Mesenchymal stem cell (in vitro differentiated cells and primary cell): ENCODE measurements around the gene DARS1.

Experiments
- DNase-seq: peaks from one replicate; pipeline ENCODE4 v3.0.0-alpha.2; 2013
- H2AFZ ChIP-seq: one replicate; pipeline ENCODE4 v1.6.1; 2013; ENCODE audit warnings: low read depth, mild to moderate bottlenecking, control low read depth, inconsistent platforms, low read length, moderate library complexity
- H2AK5ac ChIP-seq: 2 replicates; pipeline ENCODE4 v1.6.1; 2013; ENCODE audit warnings: low read length, moderate library complexity, mild to moderate bottlenecking, inconsistent platforms; ENCODE audit not compliant: severe bottlenecking
- H2BK120ac ChIP-seq: one replicate; pipeline ENCODE4 v1.6.1; 2013; ENCODE audit warnings: low read depth, mild to moderate bottlenecking, inconsistent platforms, low read length, moderate library complexity
- H2BK12ac ChIP-seq, 2 experiments: one replicate each; pipeline ENCODE4 v1.6.1; 2013; ENCODE audit warnings: inconsistent platforms in 2 of 2, low read length in 2 of 2, mild to moderate bottlenecking in 2 of 2, moderate library complexity in 2 of 2, control low read depth in 1 of 2
- H2BK15ac ChIP-seq: one replicate; pipeline ENCODE4 v1.6.1; 2013; ENCODE audit warnings: mild to moderate bottlenecking, low read depth, inconsistent platforms; ENCODE audit not compliant: poor library complexity, severe bottlenecking
- H2BK5ac ChIP-seq: 2 replicates; pipeline ENCODE4 v1.6.1; 2013; ENCODE audit warnings: low read depth, mild to moderate bottlenecking, low read length, control low read depth, inconsistent platforms; ENCODE audit not compliant: poor library complexity, severe bottlenecking
- H3K14ac ChIP-seq, 2 experiments: one replicate each; pipeline ENCODE4 v1.6.1; 2013; ENCODE audit warnings: inconsistent platforms in 2 of 2, low read length in 2 of 2, control low read depth in 1 of 2, mild to moderate bottlenecking in 1 of 2, moderate library complexity in 1 of 2
- H3K18ac ChIP-seq, 2 experiments: one replicate each; pipeline ENCODE4 v1.6.1; 2013; ENCODE audit warnings: inconsistent platforms in 2 of 2, low read length in 2 of 2, control low read depth in 1 of 2, low read depth in 1 of 2, mild to moderate bottlenecking in 1 of 2
- H3K23ac ChIP-seq, 2 experiments: one replicate each; pipeline ENCODE4 v1.6.1; 2013; ENCODE audit warnings: inconsistent platforms in 2 of 2, low read length in 2 of 2, mild to moderate bottlenecking in 2 of 2, moderate library complexity in 2 of 2, control low read depth in 1 of 2
- H3K27ac ChIP-seq: 2 replicates; pipeline ENCODE4 v1.5.1; 2013; ENCODE audit warnings: mild to moderate bottlenecking, moderate library complexity, low read length, control low read depth, inconsistent platforms; ENCODE audit not compliant: poor library complexity, severe bottlenecking
- H3K27me3 ChIP-seq, 2 experiments: 2 replicates each; pipeline versions ENCODE4 v1.6.1 to v1.7.0; 2013; ENCODE audit warnings: low read length in 2 of 2, mild to moderate bottlenecking in 2 of 2, moderate library complexity in 2 of 2, control low read depth in 1 of 2, inconsistent platforms in 1 of 2; ENCODE audit not compliant: control insufficient read depth in 1 of 2, insufficient read depth in 1 of 2
- H3K36me3 ChIP-seq, 2 experiments: 2 replicates each; pipeline versions ENCODE4 v1.6.1 to v1.7.0; 2013; ENCODE audit warnings: low read length in 2 of 2, control low read depth in 1 of 2, inconsistent platforms in 1 of 2, low read depth in 1 of 2, mild to moderate bottlenecking in 1 of 2; ENCODE audit not compliant: insufficient read depth in 2 of 2, control insufficient read depth in 1 of 2
- H3K4ac ChIP-seq, 2 experiments: one replicate each; pipeline ENCODE4 v1.6.1; 2013; ENCODE audit warnings: inconsistent platforms in 2 of 2, low read length in 2 of 2, mild to moderate bottlenecking in 2 of 2, moderate library complexity in 2 of 2, control low read depth in 1 of 2, low read depth in 1 of 2
- H3K4me1 ChIP-seq: 2 replicates; pipeline ENCODE4 v1.6.1; 2013; ENCODE audit warnings: low read depth, low read length, control low read depth; ENCODE audit not compliant: control insufficient read depth, insufficient read depth
- H3K4me2 ChIP-seq: 2 replicates; pipeline ENCODE4 v1.6.1; 2013; ENCODE audit warnings: low read length, mild to moderate bottlenecking, inconsistent platforms; ENCODE audit not compliant: poor library complexity, severe bottlenecking
- H3K4me3 ChIP-seq, 2 experiments: 2 replicates each; pipeline versions ENCODE4 v1.5.1 to v1.7.0; 2013; ENCODE audit warnings: low read length in 2 of 2, mild to moderate bottlenecking in 2 of 2, control low read depth in 1 of 2, low read depth in 1 of 2; ENCODE audit not compliant: insufficient read depth in 1 of 2
- H3K79me1 ChIP-seq: replicated peaks from 2 replicates; pipeline ENCODE4 v1.6.1; 2013; ENCODE audit warnings: mild to moderate bottlenecking, control low read depth, low read length, inconsistent platforms; ENCODE audit not compliant: poor library complexity, severe bottlenecking
- H3K9ac ChIP-seq: 2 replicates; pipeline ENCODE4 v1.7.0; 2013; ENCODE audit warnings: mild to moderate bottlenecking, low read length, moderate library complexity
- H3K9me3 ChIP-seq: 2 replicates; pipeline ENCODE4 v1.7.0; 2013; ENCODE audit warnings: mild to moderate bottlenecking, low read length; ENCODE audit not compliant: control insufficient read depth
- H4K8ac ChIP-seq: one replicate; pipeline ENCODE4 v1.6.1; 2013; ENCODE audit warnings: inconsistent platforms, mild to moderate bottlenecking, low read length, moderate library complexity
- H4K91ac ChIP-seq: one replicate; pipeline ENCODE4 v1.6.1; 2013; ENCODE audit warnings: mild to moderate bottlenecking, low read length, inconsistent platforms
- WGBS: methylation state at CpG from one replicate; pipeline ENCODE4 v1.1.7; 2013; ENCODE audit warnings: mixed read lengths; 5-methylcytosine and 5-hydroxymethylcytosine counted together

Gene DARS1

DNA sequence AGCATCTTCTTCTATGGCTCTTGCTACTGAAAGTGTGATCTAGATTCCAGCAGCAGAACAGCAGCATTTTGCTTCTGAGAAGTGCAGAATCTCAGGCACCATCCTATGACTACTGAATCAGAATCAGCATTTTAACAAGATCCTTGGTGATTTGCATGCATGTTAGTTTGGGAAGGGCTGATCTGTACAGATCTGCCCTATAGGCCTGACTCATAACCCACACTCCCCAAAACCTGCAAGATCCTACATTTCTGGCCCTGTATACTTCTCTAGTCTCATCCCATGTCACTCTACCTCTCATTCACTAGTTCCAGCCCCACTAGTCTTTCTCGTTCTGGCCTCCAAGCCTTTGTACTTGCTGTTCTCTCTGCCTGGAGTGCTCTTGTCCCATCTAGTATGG lies 15.7 kb upstream of the DARS1 start:
- Histone ChIP-seq H3K4me1 (peaks cover 3% of the 10 kb centered on the region), H3K23ac (no peak overlapping the region), H3K4me3 (no peak overlapping the region), H3K14ac (no peak overlapping the region), H4K8ac (no peak overlapping the region), H3K36me3 (no peaks in the 10 kb centered on the region), H3K18ac (no peak overlapping the region), H2AK5ac (no peak overlapping the region), H2BK12ac (no peak overlapping the region), H2BK5ac (no peak overlapping the region), H3K9ac (no peak overlapping the region), H3K79me1 (no peaks in the 10 kb centered on the region), H2BK15ac (no peak overlapping the region), H3K27me3 (no peaks in the 10 kb centered on the region), H2BK120ac (no peak overlapping the region), H3K4ac (no peak overlapping the region), H4K91ac (no peak overlapping the region), H3K27ac (no peak overlapping the region), H3K4me2 (no peak overlapping the region), H3K9me3 (no peaks in the 10 kb centered on the region), H2AFZ (no peak overlapping the region)
- WGBS = 84% methylated on average over 1 of the region's 1 CpG
- no peak for DNase-seq

DNA sequence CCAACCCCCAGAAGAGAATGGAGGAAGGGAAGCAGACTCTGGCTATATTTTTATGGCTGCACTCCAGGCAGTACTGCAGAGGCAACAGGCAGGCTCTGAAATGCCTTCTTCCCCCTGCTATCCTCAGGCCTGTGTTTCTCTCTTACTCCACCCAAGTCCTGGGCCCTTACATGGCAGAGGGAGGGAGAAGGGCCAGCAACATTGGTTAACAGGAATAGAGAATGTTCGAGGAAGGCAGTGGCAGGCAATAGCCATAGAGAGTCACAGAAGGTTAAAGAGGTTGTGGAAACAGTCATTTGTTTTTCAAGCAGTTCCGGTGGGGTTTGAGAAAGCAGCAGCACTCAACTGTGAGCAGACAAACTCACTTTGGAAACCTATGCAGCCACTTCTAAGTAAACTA lies 15.1 kb upstream of the DARS1 start:
- no peak overlapping the region for H3K27ac ChIP-seq
- no peak overlapping the region for H2AK5ac ChIP-seq
- no peak overlapping the region for H3K9ac ChIP-seq
- H4K91ac ChIP-seq = no peak overlapping the region
- peak overlapping the region; percentile 61 for H4K8ac ChIP-seq
- no peak overlapping the region for H2BK5ac ChIP-seq
- H3K79me1 ChIP-seq = no peaks in the 10 kb centered on the region
- no peak overlapping the region for H3K4me2 ChIP-seq
- no peak overlapping the region for H3K4ac ChIP-seq
- H3K36me3 ChIP-seq = no peaks in the 10 kb centered on the region
- no peak overlapping the region for H2BK120ac ChIP-seq
- no peak overlapping the region for H2BK12ac ChIP-seq
- H2BK15ac ChIP-seq = no peak overlapping the region
- H3K4me1 ChIP-seq = peaks cover 2% of the 10 kb centered on the region
- no peak overlapping the region for H2AFZ ChIP-seq
- no peaks in the 10 kb centered on the region for H3K27me3 ChIP-seq
- no peak overlapping the region for H3K14ac ChIP-seq
- 43% methylated on average over 2 of the region's 2 CpGs for WGBS
- H3K9me3 ChIP-seq = no peaks in the 10 kb centered on the region
- peak; percentile 13 for DNase-seq
- H3K4me3 ChIP-seq = no peak overlapping the region
- H3K23ac ChIP-seq = no peak overlapping the region
- H3K18ac ChIP-seq = no peak overlapping the region

DNA sequence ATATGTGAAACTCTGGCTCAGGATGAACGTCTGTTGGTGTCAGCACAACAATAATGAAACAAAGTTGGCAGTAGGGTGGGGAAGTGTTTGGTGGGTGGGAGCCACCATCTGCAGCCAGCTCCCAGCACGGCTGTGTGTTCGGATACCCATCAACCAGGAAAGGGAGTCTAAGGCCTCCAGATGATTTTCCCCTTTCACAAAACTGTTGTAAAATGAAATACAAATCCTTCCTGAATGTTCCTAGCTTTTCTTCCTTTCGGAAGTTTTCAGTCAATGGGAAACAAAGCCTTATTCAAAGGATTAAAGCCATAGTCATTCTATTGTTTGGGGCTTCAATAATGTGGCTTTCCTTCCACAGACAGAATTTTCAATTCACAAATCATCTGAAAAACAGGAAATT lies 14.5 kb upstream of the DARS1 start:
- no peak overlapping the region for H3K18ac ChIP-seq
- no peak overlapping the region for H2AK5ac ChIP-seq
- no peak for DNase-seq
- no peaks in the 10 kb centered on the region for H3K79me1 ChIP-seq
- no peak overlapping the region for H2BK12ac ChIP-seq
- no peak overlapping the region for H2BK5ac ChIP-seq
- no peak overlapping the region for H2BK120ac ChIP-seq
- H3K23ac ChIP-seq = no peak overlapping the region
- WGBS = 98% methylated on average over 3 of the region's 4 CpGs
- no peaks in the 10 kb centered on the region for H3K27me3 ChIP-seq
- H3K14ac ChIP-seq = no peak overlapping the region
- no peak overlapping the region for H2AFZ ChIP-seq
- no peak overlapping the region for H3K4me2 ChIP-seq
- H3K4me3 ChIP-seq = no peak overlapping the region
- no peaks in the 10 kb centered on the region for H3K36me3 ChIP-seq
- no peak overlapping the region for H4K91ac ChIP-seq
- H3K9ac ChIP-seq = no peak overlapping the region
- no peak overlapping the region for H2BK15ac ChIP-seq
- no peaks in the 10 kb centered on the region for H3K9me3 ChIP-seq
- no peak overlapping the region for H4K8ac ChIP-seq
- H3K4ac ChIP-seq = no peak overlapping the region
- no peak overlapping the region for H3K27ac ChIP-seq
- peaks cover 2% of the 10 kb centered on the region for H3K4me1 ChIP-seq

DNA sequence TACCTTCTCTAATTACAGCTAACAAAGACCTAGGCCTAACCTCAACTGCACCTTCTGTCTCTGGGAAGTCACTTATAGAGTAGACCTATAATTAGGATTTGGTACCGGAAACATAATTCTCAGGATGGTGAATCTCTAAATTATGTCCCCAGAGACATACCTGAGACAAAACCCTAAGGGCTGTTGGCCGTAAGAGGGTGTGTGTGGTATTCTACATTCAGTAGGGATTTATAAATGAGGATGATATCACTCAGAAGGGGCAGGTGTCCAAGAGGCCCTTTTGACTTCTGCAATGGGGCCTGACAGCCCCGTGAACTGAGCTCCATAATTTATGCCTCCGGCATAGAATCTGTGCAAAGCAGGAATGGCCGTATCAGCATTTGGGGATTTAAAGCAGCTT lies 13.5 kb upstream of the DARS1 start:
- H3K4me1 ChIP-seq = peaks cover 2% of the 10 kb centered on the region
- H2BK12ac ChIP-seq = no peak overlapping the region
- no peak overlapping the region for H2AFZ ChIP-seq
- H3K4me2 ChIP-seq = no peak overlapping the region
- H3K36me3 ChIP-seq = no peaks in the 10 kb centered on the region
- H3K27ac ChIP-seq = no peak overlapping the region
- 79% methylated on average over 4 of the region's 5 CpGs for WGBS
- no peak overlapping the region for H2BK120ac ChIP-seq
- H3K27me3 ChIP-seq = no peaks in the 10 kb centered on the region
- H4K8ac ChIP-seq = no peak overlapping the region
- H3K23ac ChIP-seq = no peak overlapping the region
- H3K9ac ChIP-seq = no peak overlapping the region
- no peak overlapping the region for H4K91ac ChIP-seq
- H3K14ac ChIP-seq = no peak overlapping the region
- H3K18ac ChIP-seq = no peak overlapping the region
- H2BK15ac ChIP-seq = no peak overlapping the region
- no peak for DNase-seq
- no peak overlapping the region for H3K4me3 ChIP-seq
- H2AK5ac ChIP-seq = no peak overlapping the region
- no peaks in the 10 kb centered on the region for H3K9me3 ChIP-seq
- H3K4ac ChIP-seq = no peak overlapping the region
- no peaks in the 10 kb centered on the region for H3K79me1 ChIP-seq
- no peak overlapping the region for H2BK5ac ChIP-seq
